GM12891 (cell line): ENCODE results near the gene PXK.

ENCODE experiments used
- DNase-seq: peaks from one replicate; pipeline ENCODE4 v3.0.0; 2011; ENCODE audit warnings: low spot score; ENCODE audit not compliant: insufficient read length
- FAIRE-seq: peaks from 2 replicates; lab custom pipeline; 2011; peaks lifted over from hg19 to GRCh38; lab: Jason Lieb, UNC
- PAX5 ChIP-seq: IDR thresholded peaks from 2 replicates; pipeline ENCODE4 v1.6.1; 2011; ENCODE audit warnings: low read length, moderate library complexity, mild to moderate bottlenecking; ENCODE audit not compliant: insufficient read depth, severe bottlenecking
- POLR2A ChIP-seq: IDR thresholded peaks from 2 replicates; pipeline ENCODE4 v1.6.1; 2011; ENCODE audit warnings: low read depth, low read length, control low read depth
- POLR2AphosphoS5 ChIP-seq: IDR thresholded peaks from 2 replicates; pipeline ENCODE4 v1.6.1; 2011; ENCODE audit warnings: low read depth, low read length, control low read depth
- POU2F2 ChIP-seq: IDR thresholded peaks from 2 replicates; pipeline ENCODE4 v1.6.1; 2011; ENCODE audit warnings: low read depth, mild to moderate bottlenecking, control low read depth, low read length, moderate library complexity
- SPI1 ChIP-seq: IDR thresholded peaks from 2 replicates; pipeline ENCODE4 v1.6.1; 2011; ENCODE audit warnings: low read depth, low read length, control low read depth
- TAF1 ChIP-seq: IDR thresholded peaks from 2 replicates; pipeline ENCODE4 v1.6.1; 2011; ENCODE audit warnings: low read depth, low read length, control low read depth

PXK gene

GRCh38 chr3:58391156-58391865 is 58.6 kb downstream of the PXK start:
- FAIRE-seq (no peak), DNase-seq (no peak)
- TF ChIP-seq TAF1 (no peak), POU2F2 (no peak), PAX5 (no peak), SPI1 (no peak), POLR2AphosphoS5 (no peak), POLR2A (no peak)

- DNase-seq (no peak), FAIRE-seq (no peak)
- TF ChIP-seq POLR2A (no peak), POLR2AphosphoS5 (no peak), SPI1 (no peak), POU2F2 (no peak), PAX5 (no peak), TAF1 (no peak)
These were observed 59.5 kb downstream of the PXK start for GRCh38 chr3:58392181-58392580.

GRCh38 chr3:58394339-58394738 is 61.6 kb downstream of the PXK start:
- TF ChIP-seq POU2F2 (no peak), SPI1 (no peak), POLR2A (no peak), POLR2AphosphoS5 (no peak), TAF1 (no peak), PAX5 (no peak)
- FAIRE-seq (no peak), DNase-seq (no peak)

GRCh38 chr3:58398669-58399333 is 66.1 kb downstream of the PXK start:
- no peak for FAIRE-seq
- no peak for TF ChIP-seq TAF1
- no peak for TF ChIP-seq PAX5
- TF ChIP-seq SPI1, result no peak
- no peak for TF ChIP-seq POU2F2
- TF ChIP-seq POLR2AphosphoS5, result no peak
- no peak for TF ChIP-seq POLR2A

DNA sequence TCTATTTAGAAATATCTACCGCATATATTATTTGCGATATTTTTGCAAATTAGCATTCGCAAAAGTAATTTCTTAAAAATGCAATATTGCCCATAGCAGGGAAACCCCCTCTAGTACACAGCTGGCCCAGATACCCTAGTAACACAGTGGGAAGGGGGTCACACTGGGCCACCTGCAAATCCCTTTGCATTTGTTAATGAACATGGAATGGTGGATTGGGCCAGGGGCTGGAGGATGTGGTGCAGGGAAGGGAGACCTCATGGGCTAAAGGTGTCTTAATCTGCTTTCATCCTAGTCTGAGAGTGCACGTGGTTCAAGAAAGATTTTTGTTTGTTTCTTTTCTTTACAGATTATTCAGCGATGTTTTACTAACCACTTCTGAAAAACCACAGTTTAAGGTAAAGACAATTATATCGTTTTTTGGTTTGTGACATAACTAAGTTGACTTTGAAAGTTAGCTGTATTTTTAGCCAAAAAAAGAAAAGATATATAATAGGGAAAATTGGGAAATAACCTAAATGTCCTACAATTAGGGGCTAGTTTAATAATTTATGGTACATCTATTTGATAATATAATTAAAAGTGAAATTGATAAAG is 70.9 kb downstream of the PXK start:
- FAIRE-seq (no peak), DNase-seq (no peak)
- TF ChIP-seq PAX5 (no peak), POU2F2 (no peak), POLR2AphosphoS5 (no peak), TAF1 (no peak), SPI1 (no peak), POLR2A (no peak)

More at GRCh38 chr3:58398669-58399333, 66.1 kb downstream of the PXK start:
- DNase-seq, result no peak

DNA sequence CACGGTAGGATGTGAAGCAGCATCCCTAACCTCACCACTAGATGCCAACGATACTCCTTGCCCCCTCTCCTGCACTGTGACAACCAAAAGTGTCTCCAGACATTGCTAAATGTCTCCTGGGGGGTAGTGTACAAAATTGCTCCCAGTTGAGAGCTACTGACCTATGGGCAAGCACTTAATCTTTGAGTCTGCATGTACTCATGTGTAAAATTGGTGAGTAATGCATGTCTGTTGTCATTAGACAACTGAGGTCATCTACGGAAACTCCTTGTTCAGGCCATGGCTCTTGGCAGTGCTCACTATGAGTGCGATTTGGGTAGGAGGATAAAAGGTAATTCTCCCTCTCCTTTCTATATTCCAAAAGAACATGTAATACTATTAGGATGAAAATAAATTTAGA is 71.7 kb downstream of the PXK start:
- FAIRE-seq, result no peak
- no peak for TF ChIP-seq POLR2AphosphoS5
- TF ChIP-seq PAX5, result peak; percentile 67
- DNase-seq, result no peak

GRCh38 chr3:58408906-58409305 is 76.2 kb downstream of the PXK start:
- TF ChIP-seq SPI1 (peak; percentile 74), TAF1 (no peak)
- no peak for FAIRE-seq
- DNase-seq, result no peak

- no peak for FAIRE-seq
- no peak for DNase-seq
- no peak for TF ChIP-seq PAX5
These were observed 77.0 kb downstream of the PXK start for GRCh38 chr3:58409663-58410062.

- FAIRE-seq (no peak), DNase-seq (no peak)
- TF ChIP-seq POLR2A (no peak), TAF1 (no peak)
These were observed 78.3 kb downstream of the PXK start for GRCh38 chr3:58411036-58411435.

DNA sequence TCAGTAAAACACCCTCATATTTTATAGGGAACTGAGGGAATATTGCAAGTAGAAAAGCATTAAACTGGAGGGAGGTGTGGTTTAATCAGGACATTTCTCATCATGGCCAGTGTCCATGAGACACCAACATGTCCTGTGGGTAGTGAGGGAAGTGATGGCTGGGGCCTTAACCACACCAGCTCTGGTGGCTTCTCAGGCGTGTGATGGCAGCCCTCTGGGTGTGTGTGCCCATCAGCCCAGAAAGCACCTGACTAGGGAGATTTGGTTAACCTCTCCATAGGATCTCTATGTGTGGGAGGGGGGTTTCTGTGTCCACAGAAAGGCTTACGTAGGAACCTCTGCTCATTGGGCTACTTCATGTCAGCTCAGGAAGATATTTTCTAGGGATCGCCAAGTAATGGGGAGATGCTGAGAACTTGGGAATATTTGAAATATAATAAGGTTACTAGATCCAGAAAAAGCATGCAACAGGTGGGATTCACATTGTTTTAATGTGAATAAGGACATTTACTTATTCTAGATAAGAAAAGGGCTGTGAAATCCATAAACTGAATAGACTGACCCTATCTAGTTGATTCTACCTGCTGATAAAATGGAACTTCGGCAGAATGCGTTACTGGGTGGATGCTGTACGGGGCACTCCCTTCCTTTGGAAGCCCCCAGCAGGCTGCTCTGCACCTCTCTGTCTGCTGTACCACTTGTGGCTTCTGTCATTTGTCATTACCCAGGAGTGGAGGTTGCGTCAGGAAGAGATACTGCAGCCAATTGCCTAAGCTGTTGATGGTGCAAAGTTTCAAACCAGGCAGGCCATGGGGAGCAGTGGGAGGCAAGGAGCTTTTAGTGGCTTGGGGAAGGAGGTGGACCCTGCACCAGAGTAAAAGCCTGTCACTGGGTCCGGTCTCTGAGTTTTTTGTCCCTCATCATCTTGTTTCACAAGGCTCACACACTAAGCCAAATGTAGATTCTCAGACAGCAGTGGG is 79.4 kb downstream of the PXK start:
- TF ChIP-seq POLR2A (no peak), POU2F2 (no peak), SPI1 (no peak), TAF1 (no peak), POLR2AphosphoS5 (no peak), PAX5 (no peak)
- DNase-seq (no peak), FAIRE-seq (no peak)
